Measurements from ENCODE around the gene KPRP.

DNA sequence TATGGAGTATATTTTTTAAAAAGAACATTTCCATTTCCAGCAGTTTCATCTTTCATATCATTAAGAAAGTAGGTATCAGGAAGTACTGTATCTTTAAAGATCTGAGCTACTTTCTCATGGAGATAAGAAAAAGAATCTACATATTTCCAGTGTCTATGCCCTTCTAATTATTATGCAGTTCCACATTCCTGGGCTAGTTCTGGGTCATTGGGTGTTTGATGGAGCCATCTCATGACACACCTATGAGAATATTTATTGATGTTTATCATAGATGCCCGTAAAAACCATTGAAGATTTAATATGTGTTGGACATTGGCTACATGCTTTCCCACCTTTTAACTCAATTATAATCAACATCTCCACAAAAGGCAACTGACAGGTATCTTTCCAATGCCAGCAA, 28.8 kb upstream of the KPRP start:
- TF ChIP-seq POLR2A (IDR thresholded peaks at IDR 0.05) = no peak
- TF ChIP-seq, protein P1, sequence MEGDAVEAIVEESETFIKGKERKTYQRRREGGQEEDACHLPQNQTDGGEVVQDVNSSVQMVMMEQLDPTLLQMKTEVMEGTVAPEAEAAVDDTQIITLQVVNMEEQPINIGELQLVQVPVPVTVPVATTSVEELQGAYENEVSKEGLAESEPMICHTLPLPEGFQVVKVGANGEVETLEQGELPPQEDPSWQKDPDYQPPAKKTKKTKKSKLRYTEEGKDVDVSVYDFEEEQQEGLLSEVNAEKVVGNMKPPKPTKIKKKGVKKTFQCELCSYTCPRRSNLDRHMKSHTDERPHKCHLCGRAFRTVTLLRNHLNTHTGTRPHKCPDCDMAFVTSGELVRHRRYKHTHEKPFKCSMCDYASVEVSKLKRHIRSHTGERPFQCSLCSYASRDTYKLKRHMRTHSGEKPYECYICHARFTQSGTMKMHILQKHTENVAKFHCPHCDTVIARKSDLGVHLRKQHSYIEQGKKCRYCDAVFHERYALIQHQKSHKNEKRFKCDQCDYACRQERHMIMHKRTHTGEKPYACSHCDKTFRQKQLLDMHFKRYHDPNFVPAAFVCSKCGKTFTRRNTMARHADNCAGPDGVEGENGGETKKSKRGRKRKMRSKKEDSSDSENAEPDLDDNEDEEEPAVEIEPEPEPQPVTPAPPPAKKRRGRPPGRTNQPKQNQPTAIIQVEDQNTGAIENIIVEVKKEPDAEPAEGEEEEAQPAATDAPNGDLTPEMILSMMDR (IDR thresholded peaks at IDR 0.05) = no peak

Measured in prostate gland (tissue), 2 donors.